ENCODE measurements around the gene KCMF1. TPM values are rescaled to one million over a fixed set of nuclear protein-coding genes. Genes with fewer than 3 reads are reported as not detected.

KCMF1 gene
- total and polyA plus RNA-seq, 9 of the 15 experiments (the other 6 are each of a cell fraction or from before 2014, with no cell fraction given), result 6.8 to 88.2 (median 46.5) TPM

DNA sequence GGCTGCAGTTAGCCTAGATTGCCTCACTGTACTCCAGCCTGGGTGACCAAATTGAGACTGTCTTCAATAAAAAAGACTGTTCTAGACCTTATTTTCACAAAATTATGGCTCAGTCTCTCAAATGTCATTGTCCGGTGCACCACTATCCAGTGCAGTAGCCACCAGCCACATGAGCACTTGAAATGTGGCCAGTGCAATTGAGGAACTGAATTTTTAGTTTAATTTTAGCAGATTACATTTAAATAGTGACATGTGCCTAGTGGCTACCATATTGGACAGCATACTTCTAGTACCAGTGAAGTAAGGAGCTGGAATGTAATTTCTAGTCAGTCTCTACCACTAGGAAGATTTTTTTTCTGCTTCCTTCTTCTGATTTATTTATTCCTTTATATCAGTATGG lies 39.4 kb downstream of the KCMF1 start (continued):
- TF ChIP-seq, protein P1, sequence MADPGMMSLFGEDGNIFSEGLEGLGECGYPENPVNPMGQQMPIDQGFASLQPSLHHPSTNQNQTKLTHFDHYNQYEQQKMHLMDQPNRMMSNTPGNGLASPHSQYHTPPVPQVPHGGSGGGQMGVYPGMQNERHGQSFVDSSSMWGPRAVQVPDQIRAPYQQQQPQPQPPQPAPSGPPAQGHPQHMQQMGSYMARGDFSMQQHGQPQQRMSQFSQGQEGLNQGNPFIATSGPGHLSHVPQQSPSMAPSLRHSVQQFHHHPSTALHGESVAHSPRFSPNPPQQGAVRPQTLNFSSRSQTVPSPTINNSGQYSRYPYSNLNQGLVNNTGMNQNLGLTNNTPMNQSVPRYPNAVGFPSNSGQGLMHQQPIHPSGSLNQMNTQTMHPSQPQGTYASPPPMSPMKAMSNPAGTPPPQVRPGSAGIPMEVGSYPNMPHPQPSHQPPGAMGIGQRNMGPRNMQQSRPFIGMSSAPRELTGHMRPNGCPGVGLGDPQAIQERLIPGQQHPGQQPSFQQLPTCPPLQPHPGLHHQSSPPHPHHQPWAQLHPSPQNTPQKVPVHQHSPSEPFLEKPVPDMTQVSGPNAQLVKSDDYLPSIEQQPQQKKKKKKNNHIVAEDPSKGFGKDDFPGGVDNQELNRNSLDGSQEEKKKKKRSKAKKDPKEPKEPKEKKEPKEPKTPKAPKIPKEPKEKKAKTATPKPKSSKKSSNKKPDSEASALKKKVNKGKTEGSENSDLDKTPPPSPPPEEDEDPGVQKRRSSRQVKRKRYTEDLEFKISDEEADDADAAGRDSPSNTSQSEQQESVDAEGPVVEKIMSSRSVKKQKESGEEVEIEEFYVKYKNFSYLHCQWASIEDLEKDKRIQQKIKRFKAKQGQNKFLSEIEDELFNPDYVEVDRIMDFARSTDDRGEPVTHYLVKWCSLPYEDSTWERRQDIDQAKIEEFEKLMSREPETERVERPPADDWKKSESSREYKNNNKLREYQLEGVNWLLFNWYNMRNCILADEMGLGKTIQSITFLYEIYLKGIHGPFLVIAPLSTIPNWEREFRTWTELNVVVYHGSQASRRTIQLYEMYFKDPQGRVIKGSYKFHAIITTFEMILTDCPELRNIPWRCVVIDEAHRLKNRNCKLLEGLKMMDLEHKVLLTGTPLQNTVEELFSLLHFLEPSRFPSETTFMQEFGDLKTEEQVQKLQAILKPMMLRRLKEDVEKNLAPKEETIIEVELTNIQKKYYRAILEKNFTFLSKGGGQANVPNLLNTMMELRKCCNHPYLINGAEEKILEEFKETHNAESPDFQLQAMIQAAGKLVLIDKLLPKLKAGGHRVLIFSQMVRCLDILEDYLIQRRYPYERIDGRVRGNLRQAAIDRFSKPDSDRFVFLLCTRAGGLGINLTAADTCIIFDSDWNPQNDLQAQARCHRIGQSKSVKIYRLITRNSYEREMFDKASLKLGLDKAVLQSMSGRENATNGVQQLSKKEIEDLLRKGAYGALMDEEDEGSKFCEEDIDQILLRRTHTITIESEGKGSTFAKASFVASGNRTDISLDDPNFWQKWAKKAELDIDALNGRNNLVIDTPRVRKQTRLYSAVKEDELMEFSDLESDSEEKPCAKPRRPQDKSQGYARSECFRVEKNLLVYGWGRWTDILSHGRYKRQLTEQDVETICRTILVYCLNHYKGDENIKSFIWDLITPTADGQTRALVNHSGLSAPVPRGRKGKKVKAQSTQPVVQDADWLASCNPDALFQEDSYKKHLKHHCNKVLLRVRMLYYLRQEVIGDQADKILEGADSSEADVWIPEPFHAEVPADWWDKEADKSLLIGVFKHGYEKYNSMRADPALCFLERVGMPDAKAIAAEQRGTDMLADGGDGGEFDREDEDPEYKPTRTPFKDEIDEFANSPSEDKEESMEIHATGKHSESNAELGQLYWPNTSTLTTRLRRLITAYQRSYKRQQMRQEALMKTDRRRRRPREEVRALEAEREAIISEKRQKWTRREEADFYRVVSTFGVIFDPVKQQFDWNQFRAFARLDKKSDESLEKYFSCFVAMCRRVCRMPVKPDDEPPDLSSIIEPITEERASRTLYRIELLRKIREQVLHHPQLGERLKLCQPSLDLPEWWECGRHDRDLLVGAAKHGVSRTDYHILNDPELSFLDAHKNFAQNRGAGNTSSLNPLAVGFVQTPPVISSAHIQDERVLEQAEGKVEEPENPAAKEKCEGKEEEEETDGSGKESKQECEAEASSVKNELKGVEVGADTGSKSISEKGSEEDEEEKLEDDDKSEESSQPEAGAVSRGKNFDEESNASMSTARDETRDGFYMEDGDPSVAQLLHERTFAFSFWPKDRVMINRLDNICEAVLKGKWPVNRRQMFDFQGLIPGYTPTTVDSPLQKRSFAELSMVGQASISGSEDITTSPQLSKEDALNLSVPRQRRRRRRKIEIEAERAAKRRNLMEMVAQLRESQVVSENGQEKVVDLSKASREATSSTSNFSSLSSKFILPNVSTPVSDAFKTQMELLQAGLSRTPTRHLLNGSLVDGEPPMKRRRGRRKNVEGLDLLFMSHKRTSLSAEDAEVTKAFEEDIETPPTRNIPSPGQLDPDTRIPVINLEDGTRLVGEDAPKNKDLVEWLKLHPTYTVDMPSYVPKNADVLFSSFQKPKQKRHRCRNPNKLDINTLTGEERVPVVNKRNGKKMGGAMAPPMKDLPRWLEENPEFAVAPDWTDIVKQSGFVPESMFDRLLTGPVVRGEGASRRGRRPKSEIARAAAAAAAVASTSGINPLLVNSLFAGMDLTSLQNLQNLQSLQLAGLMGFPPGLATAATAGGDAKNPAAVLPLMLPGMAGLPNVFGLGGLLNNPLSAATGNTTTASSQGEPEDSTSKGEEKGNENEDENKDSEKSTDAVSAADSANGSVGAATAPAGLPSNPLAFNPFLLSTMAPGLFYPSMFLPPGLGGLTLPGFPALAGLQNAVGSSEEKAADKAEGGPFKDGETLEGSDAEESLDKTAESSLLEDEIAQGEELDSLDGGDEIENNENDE (IDR thresholded peaks at IDR 0.05; ENCODE audit: low read depth, low read length), result no peak
- TF ChIP-seq ZNF212 (CRISPR knock-in tag; IDR thresholded peaks at IDR 0.05) (no peak), CCAR2 (IDR thresholded peaks at IDR 0.05; ENCODE audit: low read depth, low read length) (no peak), SMARCA5 (IDR thresholded peaks at IDR 0.05) (no peak), SMAD2 (IDR thresholded peaks at IDR 0.05; ENCODE audit: low read depth, low read length) (no peak)
- TF ChIP-seq, protein P2, sequence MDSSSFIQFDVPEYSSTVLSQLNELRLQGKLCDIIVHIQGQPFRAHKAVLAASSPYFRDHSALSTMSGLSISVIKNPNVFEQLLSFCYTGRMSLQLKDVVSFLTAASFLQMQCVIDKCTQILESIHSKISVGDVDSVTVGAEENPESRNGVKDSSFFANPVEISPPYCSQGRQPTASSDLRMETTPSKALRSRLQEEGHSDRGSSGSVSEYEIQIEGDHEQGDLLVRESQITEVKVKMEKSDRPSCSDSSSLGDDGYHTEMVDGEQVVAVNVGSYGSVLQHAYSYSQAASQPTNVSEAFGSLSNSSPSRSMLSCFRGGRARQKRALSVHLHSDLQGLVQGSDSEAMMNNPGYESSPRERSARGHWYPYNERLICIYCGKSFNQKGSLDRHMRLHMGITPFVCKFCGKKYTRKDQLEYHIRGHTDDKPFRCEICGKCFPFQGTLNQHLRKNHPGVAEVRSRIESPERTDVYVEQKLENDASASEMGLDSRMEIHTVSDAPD (CRISPR knock-in tag; IDR thresholded peaks at IDR 0.05), result no peak
- TF ChIP-seq, protein P3, sequence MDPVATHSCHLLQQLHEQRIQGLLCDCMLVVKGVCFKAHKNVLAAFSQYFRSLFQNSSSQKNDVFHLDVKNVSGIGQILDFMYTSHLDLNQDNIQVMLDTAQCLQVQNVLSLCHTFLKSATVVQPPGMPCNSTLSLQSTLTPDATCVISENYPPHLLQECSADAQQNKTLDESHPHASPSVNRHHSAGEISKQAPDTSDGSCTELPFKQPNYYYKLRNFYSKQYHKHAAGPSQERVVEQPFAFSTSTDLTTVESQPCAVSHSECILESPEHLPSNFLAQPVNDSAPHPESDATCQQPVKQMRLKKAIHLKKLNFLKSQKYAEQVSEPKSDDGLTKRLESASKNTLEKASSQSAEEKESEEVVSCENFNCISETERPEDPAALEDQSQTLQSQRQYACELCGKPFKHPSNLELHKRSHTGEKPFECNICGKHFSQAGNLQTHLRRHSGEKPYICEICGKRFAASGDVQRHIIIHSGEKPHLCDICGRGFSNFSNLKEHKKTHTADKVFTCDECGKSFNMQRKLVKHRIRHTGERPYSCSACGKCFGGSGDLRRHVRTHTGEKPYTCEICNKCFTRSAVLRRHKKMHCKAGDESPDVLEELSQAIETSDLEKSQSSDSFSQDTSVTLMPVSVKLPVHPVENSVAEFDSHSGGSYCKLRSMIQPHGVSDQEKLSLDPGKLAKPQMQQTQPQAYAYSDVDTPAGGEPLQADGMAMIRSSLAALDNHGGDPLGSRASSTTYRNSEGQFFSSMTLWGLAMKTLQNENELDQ (CRISPR knock-in tag; IDR thresholded peaks at IDR 0.05; ENCODE audit: borderline replicate concordance), result no peak

Data from K562 (cell line).